Endothelial cell of umbilical vein (primary cell): ENCODE results near the gene COL28A1. TPM values are rescaled to one million over a fixed set of nuclear protein-coding genes. Genes with fewer than 3 reads are reported as not detected.

ENCODE experiments used
- BruUV-seq: library from RNA; stranded (reverse); fragments of 400-500 nt; replicated peaks from 2 replicates; lab custom pipeline; 2021; lab: Mats Ljungman, UMichigan
- CTCF ChIA-PET: fragments of 300-600, 350-600 bp; sonication (Branson Sonifier 250); formaldehyde crosslinking; loops from one replicate; lab custom pipeline; 2021; ENCODE audit warnings: antibody characterized with exemption, inconsistent platforms; lab: Charles Lee
- POLR2A ChIA-PET: fragments of 300-600, 350-600 bp; sonication (Branson Sonifier 250); formaldehyde crosslinking; loops from one replicate; lab custom pipeline; 2021; ENCODE audit warnings: antibody characterized with exemption, inconsistent platforms; lab: Charles Lee
- DNase-seq: peaks from one replicate; pipeline ENCODE4 v3.0.0-alpha.2; 2011; ENCODE audit warnings: low read depth, low spot score
- FAIRE-seq: peaks from 2 replicates; lab custom pipeline; 2011; peaks lifted over from hg19 to GRCh38; lab: Jason Lieb, UNC
- H2AFZ ChIP-seq: 2 replicates; pipeline ENCODE4 v1.6.0; 2012; ENCODE audit warnings: low read depth, low read length, control low read depth, inconsistent platforms
- H3K27ac ChIP-seq: 2 replicates; pipeline ENCODE4 v1.5.1; 2011; ENCODE audit warnings: low read depth, mild to moderate bottlenecking, control low read depth, low read length, moderate library complexity; ENCODE audit not compliant: insufficient read depth
- H3K27me3 ChIP-seq, 2 experiments: 2 replicates each; pipeline versions ENCODE4 v1.6.0 to v1.6.1; 2011; ENCODE audit warnings: low read length in 2 of 2, mixed read lengths in 1 of 2; ENCODE audit not compliant: control insufficient read depth in 2 of 2, insufficient read depth in 2 of 2
- H3K36me3 ChIP-seq, 2 experiments: 2 replicates in 1 of 2; 3 replicates in 1 of 2; pipeline ENCODE4 v1.5.1; 2011; ENCODE audit warnings: low read length in 2 of 2, mild to moderate bottlenecking in 1 of 2, moderate library complexity in 1 of 2; ENCODE audit not compliant: control insufficient read depth in 2 of 2, insufficient read depth in 2 of 2; ENCODE audit errors: extremely low read depth in 1 of 2
- H3K4me1 ChIP-seq: 3 replicates; pipeline ENCODE4 v1.5.1; 2011; ENCODE audit warnings: mild to moderate bottlenecking, low read length; ENCODE audit not compliant: control insufficient read depth, insufficient read depth; ENCODE audit errors: extremely low read depth
- H3K4me2 ChIP-seq: 2 replicates; pipeline ENCODE4 v1.6.1; 2011; ENCODE audit warnings: low read length, control low read depth, mixed read lengths; ENCODE audit not compliant: insufficient read depth
- H3K4me3 ChIP-seq, 3 experiments: fragments of 200-600 bp in 1 of 3; sonication (generic), shearing (Covaris generic) in 1 of 3; replicated peaks in 1 of 3; 2 replicates each; pipeline ENCODE4 v1.5.1; 2011 to 2016; ENCODE audit warnings: control low read depth in 3 of 3, low read length in 3 of 3, mild to moderate bottlenecking in 2 of 3, inconsistent platforms in 1 of 3, low read depth in 1 of 3, moderate library complexity in 1 of 3; ENCODE audit not compliant: insufficient read depth in 1 of 3
- H3K79me2 ChIP-seq: 2 replicates; pipeline ENCODE4 v1.6.0; 2012; ENCODE audit warnings: low read length, inconsistent platforms; ENCODE audit not compliant: control insufficient read depth, insufficient read depth
- H3K9ac ChIP-seq: replicated peaks from 2 replicates; pipeline ENCODE3; 2011; ENCODE audit warnings: low read length, control low read depth; ENCODE audit not compliant: insufficient read depth; ENCODE audit errors: extremely low read depth
- H3K9me1 ChIP-seq: replicated peaks from 3 replicates; pipeline ENCODE4 v1.6.0; 2011; ENCODE audit warnings: mild to moderate bottlenecking, low read length; ENCODE audit not compliant: control insufficient read depth, insufficient read depth; ENCODE audit errors: extremely low read depth
- H3K9me3 ChIP-seq: replicated peaks from 2 replicates; pipeline ENCODE4 v1.5.1; 2012; ENCODE audit warnings: low read length, inconsistent platforms; ENCODE audit not compliant: control insufficient read depth, insufficient read depth
- H4K20me1 ChIP-seq: replicated peaks from 2 replicates; pipeline ENCODE3; 2011; ENCODE audit warnings: mild to moderate bottlenecking, low read length; ENCODE audit not compliant: control insufficient read depth, insufficient read depth; ENCODE audit errors: extremely low read depth
- CTCF ChIP-seq, 2 donors: IDR thresholded peaks; 1 replicate in 1 of 2; 2 replicates in 1 of 2; pipeline ENCODE4 v1.5.1; 2011; ENCODE audit warnings: low read length in 2 of 2, mild to moderate bottlenecking in 2 of 2, moderate library complexity in 2 of 2, control low read depth in 1 of 2, inconsistent platforms in 1 of 2, low read depth in 1 of 2; ENCODE audit not compliant: insufficient read depth in 1 of 2; ENCODE audit errors: extremely low read depth in 1 of 2
- EZH2 ChIP-seq: IDR thresholded peaks from 2 replicates; pipeline ENCODE4 v1.6.1; 2012; ENCODE audit warnings: borderline replicate concordance, low read depth, mild to moderate bottlenecking, moderate library complexity, low read length, inconsistent platforms; ENCODE audit not compliant: severe bottlenecking
- FOS ChIP-seq: IDR thresholded peaks from 2 replicates; pipeline ENCODE4 v1.6.1; 2011; ENCODE audit warnings: mild to moderate bottlenecking, low read length, moderate library complexity, borderline replicate concordance; ENCODE audit not compliant: insufficient read depth
- GATA2 ChIP-seq: IDR thresholded peaks from 2 replicates; pipeline ENCODE4 v1.7.0; 2011; ENCODE audit warnings: low read depth, mild to moderate bottlenecking, moderate library complexity, mixed read lengths, low read length; ENCODE audit not compliant: insufficient read length, insufficient read depth
- JUN ChIP-seq: IDR thresholded peaks from 2 replicates; pipeline ENCODE4 v1.6.1; 2011; ENCODE audit warnings: borderline replicate concordance, low read depth; ENCODE audit not compliant: insufficient read length, insufficient read depth
- MAX ChIP-seq: IDR thresholded peaks from 2 replicates; pipeline ENCODE4 v1.6.1; 2011; ENCODE audit not compliant: insufficient read depth, insufficient read length
- MYC ChIP-seq: IDR thresholded peaks from one replicate; pipeline ENCODE4 v1.6.1; 2011; ENCODE audit warnings: mild to moderate bottlenecking, low read depth, low read length
- POLR2A ChIP-seq: IDR thresholded peaks from 2 replicates; pipeline ENCODE4 v1.6.1; 2012; ENCODE audit warnings: low read depth, mild to moderate bottlenecking, control low read depth, low read length
- POLR2AphosphoS5 ChIP-seq: IDR thresholded peaks from 2 replicates; pipeline ENCODE4 v1.6.1; 2012; ENCODE audit warnings: low read depth, mild to moderate bottlenecking, control low read depth, low read length, moderate library complexity; ENCODE audit not compliant: insufficient read depth
- dilution Hi-C: fragments of 300-500 bp; cut with MboI; formaldehyde crosslinking; loops from one replicate; pipeline ENCODE4 v1.15.0; 2019; ENCODE audit warnings: low sequenced_read_pairs; ENCODE audit not compliant: extremely low pct_ligation_motif_present
- intact Hi-C: fragments of 100-400 bp; cut with micrococcal nuclease; formaldehyde crosslinking; loops from one replicate; pipeline ENCODE4 v1.10.0; 2022
- polyA plus RNA-seq, 4 experiments: library from polyadenylated mRNA; depleted of rRNA in 3 of 4; stranded (reverse) in 3 of 4; unstranded in 1 of 4; fragments of >200 nt; gene quantifications; 2 replicates each; pipeline versions ENCODE4 v1.2.1 to v1.2.3, GENCODE V29; 2011 to 2012; ENCODE audit warnings: missing spikeins in 1 of 4
- total RNA-seq: library from RNA; stranded (reverse); gene quantifications from 2 replicates; pipeline ENCODE4 v1.2.3, GENCODE V29; 2021

Gene COL28A1
- total and polyA plus RNA-seq, 2 donors (not counting 3 experiments of a cell fraction or from before 2014, with no cell fraction given), result not detected

GRCh38 chr7:7552199-7552598, 16.5 kb upstream of the COL28A1 start:
- Histone ChIP-seq H3K4me3 (no peak overlapping the region), H2AFZ (no peak overlapping the region), H3K79me2 (no peaks in the 10 kb centered on the region), H3K9me3 (no peaks in the 10 kb centered on the region), H4K20me1 (no peaks in the 10 kb centered on the region), H3K36me3 (no peaks in the 10 kb centered on the region), H3K9me1 (no peaks in the 10 kb centered on the region), H3K27ac (no peak overlapping the region), H3K9ac (no peak overlapping the region), H3K4me2 (no peak overlapping the region), H3K4me1 (peaks cover 2% of the 10 kb centered on the region), H3K27me3 (no peaks in the 10 kb centered on the region)
- CTCF ChIA-PET, result interaction anchor here (2.4 kb wide), 1 partner anchor 128 kb away, joined by 8 read pairs; no protein-coding TSS in a partner anchor
- POLR2A ChIA-PET, result no interaction called here
- FAIRE-seq (no peak), DNase-seq (no peak)
- intact Hi-C loops, result no loop called here
- BruUV-seq, result no TSS peak
- dilution Hi-C loops, result no loop called here
- TF ChIP-seq EZH2, result no peak
- TF ChIP-seq POLR2A, result no peak
- TF ChIP-seq CTCF (IDR thresholded peaks at IDR 0.05; ENCODE audit: extremely low read depth in 1 of 2, insufficient read depth in 1 of 2, low read depth in 1 of 2, low read length in 2 of 2), result no peak
- TF ChIP-seq JUN, result no peak
- no peak for TF ChIP-seq MAX
- no peak for TF ChIP-seq POLR2AphosphoS5
- TF ChIP-seq MYC, result no peak
- TF ChIP-seq FOS, result no peak
- TF ChIP-seq GATA2, result no peak
